Mesenchymal stem cell (in vitro differentiated cells and primary cell): ENCODE measurements around the gene TCF25.

Experiments
- DNase-seq: peaks from one replicate; pipeline ENCODE4 v3.0.0-alpha.2; 2013
- H2AFZ ChIP-seq: one replicate; pipeline ENCODE4 v1.6.1; 2013; ENCODE audit warnings: low read depth, mild to moderate bottlenecking, control low read depth, inconsistent platforms, low read length, moderate library complexity
- H2AK5ac ChIP-seq: 2 replicates; pipeline ENCODE4 v1.6.1; 2013; ENCODE audit warnings: low read length, moderate library complexity, mild to moderate bottlenecking, inconsistent platforms; ENCODE audit not compliant: severe bottlenecking
- H2BK120ac ChIP-seq: one replicate; pipeline ENCODE4 v1.6.1; 2013; ENCODE audit warnings: low read depth, mild to moderate bottlenecking, inconsistent platforms, low read length, moderate library complexity
- H2BK12ac ChIP-seq, 2 experiments: one replicate each; pipeline ENCODE4 v1.6.1; 2013; ENCODE audit warnings: inconsistent platforms in 2 of 2, low read length in 2 of 2, mild to moderate bottlenecking in 2 of 2, moderate library complexity in 2 of 2, control low read depth in 1 of 2
- H2BK15ac ChIP-seq: one replicate; pipeline ENCODE4 v1.6.1; 2013; ENCODE audit warnings: mild to moderate bottlenecking, low read depth, inconsistent platforms; ENCODE audit not compliant: poor library complexity, severe bottlenecking
- H2BK5ac ChIP-seq: 2 replicates; pipeline ENCODE4 v1.6.1; 2013; ENCODE audit warnings: low read depth, mild to moderate bottlenecking, low read length, control low read depth, inconsistent platforms; ENCODE audit not compliant: poor library complexity, severe bottlenecking
- H3K14ac ChIP-seq, 2 experiments: one replicate each; pipeline ENCODE4 v1.6.1; 2013; ENCODE audit warnings: inconsistent platforms in 2 of 2, low read length in 2 of 2, control low read depth in 1 of 2, mild to moderate bottlenecking in 1 of 2, moderate library complexity in 1 of 2
- H3K18ac ChIP-seq, 2 experiments: one replicate each; pipeline ENCODE4 v1.6.1; 2013; ENCODE audit warnings: inconsistent platforms in 2 of 2, low read length in 2 of 2, control low read depth in 1 of 2, low read depth in 1 of 2, mild to moderate bottlenecking in 1 of 2
- H3K23ac ChIP-seq, 2 experiments: one replicate each; pipeline ENCODE4 v1.6.1; 2013; ENCODE audit warnings: inconsistent platforms in 2 of 2, low read length in 2 of 2, mild to moderate bottlenecking in 2 of 2, moderate library complexity in 2 of 2, control low read depth in 1 of 2
- H3K27ac ChIP-seq: 2 replicates; pipeline ENCODE4 v1.5.1; 2013; ENCODE audit warnings: mild to moderate bottlenecking, moderate library complexity, low read length, control low read depth, inconsistent platforms; ENCODE audit not compliant: poor library complexity, severe bottlenecking
- H3K27me3 ChIP-seq, 2 experiments: 2 replicates each; pipeline versions ENCODE4 v1.6.1 to v1.7.0; 2013; ENCODE audit warnings: low read length in 2 of 2, mild to moderate bottlenecking in 2 of 2, moderate library complexity in 2 of 2, control low read depth in 1 of 2, inconsistent platforms in 1 of 2; ENCODE audit not compliant: control insufficient read depth in 1 of 2, insufficient read depth in 1 of 2
- H3K36me3 ChIP-seq, 2 experiments: 2 replicates each; pipeline versions ENCODE4 v1.6.1 to v1.7.0; 2013; ENCODE audit warnings: low read length in 2 of 2, control low read depth in 1 of 2, inconsistent platforms in 1 of 2, low read depth in 1 of 2, mild to moderate bottlenecking in 1 of 2; ENCODE audit not compliant: insufficient read depth in 2 of 2, control insufficient read depth in 1 of 2
- H3K4ac ChIP-seq, 2 experiments: one replicate each; pipeline ENCODE4 v1.6.1; 2013; ENCODE audit warnings: inconsistent platforms in 2 of 2, low read length in 2 of 2, mild to moderate bottlenecking in 2 of 2, moderate library complexity in 2 of 2, control low read depth in 1 of 2, low read depth in 1 of 2
- H3K4me1 ChIP-seq: 2 replicates; pipeline ENCODE4 v1.6.1; 2013; ENCODE audit warnings: low read depth, low read length, control low read depth; ENCODE audit not compliant: control insufficient read depth, insufficient read depth
- H3K4me2 ChIP-seq: 2 replicates; pipeline ENCODE4 v1.6.1; 2013; ENCODE audit warnings: low read length, mild to moderate bottlenecking, inconsistent platforms; ENCODE audit not compliant: poor library complexity, severe bottlenecking
- H3K4me3 ChIP-seq, 2 experiments: 2 replicates each; pipeline versions ENCODE4 v1.5.1 to v1.7.0; 2013; ENCODE audit warnings: low read length in 2 of 2, mild to moderate bottlenecking in 2 of 2, control low read depth in 1 of 2, low read depth in 1 of 2; ENCODE audit not compliant: insufficient read depth in 1 of 2
- H3K79me1 ChIP-seq: replicated peaks from 2 replicates; pipeline ENCODE4 v1.6.1; 2013; ENCODE audit warnings: mild to moderate bottlenecking, control low read depth, low read length, inconsistent platforms; ENCODE audit not compliant: poor library complexity, severe bottlenecking
- H3K9ac ChIP-seq: 2 replicates; pipeline ENCODE4 v1.7.0; 2013; ENCODE audit warnings: mild to moderate bottlenecking, low read length, moderate library complexity
- H3K9me3 ChIP-seq: 2 replicates; pipeline ENCODE4 v1.7.0; 2013; ENCODE audit warnings: mild to moderate bottlenecking, low read length; ENCODE audit not compliant: control insufficient read depth
- H4K8ac ChIP-seq: one replicate; pipeline ENCODE4 v1.6.1; 2013; ENCODE audit warnings: inconsistent platforms, mild to moderate bottlenecking, low read length, moderate library complexity
- H4K91ac ChIP-seq: one replicate; pipeline ENCODE4 v1.6.1; 2013; ENCODE audit warnings: mild to moderate bottlenecking, low read length, inconsistent platforms
- WGBS: methylation state at CpG from one replicate; pipeline ENCODE4 v1.1.7; 2013; ENCODE audit warnings: mixed read lengths; 5-methylcytosine and 5-hydroxymethylcytosine counted together

TCF25 gene

GRCh38 chr16:89847051-89847939 lies 26.1 kb upstream of the TCF25 start:
- DNase-seq: no peak
- peaks cover 19% of the 10 kb centered on the region for H3K4me1 ChIP-seq
- no peak overlapping the region for H2AFZ ChIP-seq
- no peaks in the 10 kb centered on the region for H3K27me3 ChIP-seq
- no peak overlapping the region for H4K91ac ChIP-seq
- H4K8ac ChIP-seq: no peak overlapping the region
- no peaks in the 10 kb centered on the region for H3K79me1 ChIP-seq
- H2BK15ac ChIP-seq: no peak overlapping the region
- H3K23ac ChIP-seq: no peak overlapping the region
- 83% methylated on average over 25 of the region's 26 CpGs for WGBS
- H3K4me3 ChIP-seq: no peak overlapping the region
- no peak overlapping the region for H3K18ac ChIP-seq
- H3K4me2 ChIP-seq: no peak overlapping the region
- no peak overlapping the region for H2BK5ac ChIP-seq
- no peak overlapping the region for H3K4ac ChIP-seq
- no peak overlapping the region for H3K14ac ChIP-seq
- peaks cover 0 to 5% of the 10 kb centered on the region in 2 experiments for H3K36me3 ChIP-seq
- H3K9ac ChIP-seq: no peak overlapping the region
- H2BK12ac ChIP-seq: no peak overlapping the region
- no peak overlapping the region for H2AK5ac ChIP-seq
- no peaks in the 10 kb centered on the region for H3K9me3 ChIP-seq
- no peak overlapping the region for H3K27ac ChIP-seq
- no peak overlapping the region for H2BK120ac ChIP-seq

GRCh38 chr16:89847940-89848297 lies 25.5 kb upstream of the TCF25 start:
- no peak overlapping the region for H4K91ac ChIP-seq
- H2AFZ ChIP-seq: no peak overlapping the region
- no peak overlapping the region for H3K23ac ChIP-seq
- peaks cover 0 to 5% of the 10 kb centered on the region in 2 experiments for H3K36me3 ChIP-seq
- no peak overlapping the region for H3K18ac ChIP-seq
- 86% methylated on average over 14 of the region's 14 CpGs for WGBS
- H3K4me1 ChIP-seq: peaks cover 15% of the 10 kb centered on the region
- no peak for DNase-seq
- H3K79me1 ChIP-seq: no peaks in the 10 kb centered on the region
- no peak overlapping the region for H2BK15ac ChIP-seq
- H2BK5ac ChIP-seq: no peak overlapping the region
- no peak overlapping the region for H3K4me3 ChIP-seq
- no peak overlapping the region for H2BK12ac ChIP-seq
- H4K8ac ChIP-seq: no peak overlapping the region
- no peak overlapping the region for H2AK5ac ChIP-seq
- no peak overlapping the region for H3K4ac ChIP-seq
- no peak overlapping the region for H3K4me2 ChIP-seq
- H3K27me3 ChIP-seq: peaks cover 0 to under 1% of the 10 kb centered on the region in 2 experiments
- no peaks in the 10 kb centered on the region for H3K9me3 ChIP-seq
- no peak overlapping the region for H3K9ac ChIP-seq
- no peak overlapping the region for H3K14ac ChIP-seq
- no peak overlapping the region for H2BK120ac ChIP-seq
- H3K27ac ChIP-seq: no peak overlapping the region

- Histone ChIP-seq H3K9ac (no peak overlapping the region), H3K4ac (no peak overlapping the region), H3K4me1 (peaks cover 10% of the 10 kb centered on the region), H3K4me3 (no peak overlapping the region), H2BK5ac (no peak overlapping the region), H3K18ac (no peak overlapping the region), H3K14ac (peak overlapping the region in 1 of 2 experiments; percentile 18), H4K8ac (no peak overlapping the region), H2BK120ac (no peak overlapping the region), H3K36me3 (peaks cover 0 to 5% of the 10 kb centered on the region in 2 experiments), H3K23ac (no peak overlapping the region), H3K79me1 (no peaks in the 10 kb centered on the region), H2AFZ (no peak overlapping the region), H2BK15ac (no peak overlapping the region), H2AK5ac (no peak overlapping the region), H3K27ac (no peak overlapping the region), H3K4me2 (no peak overlapping the region), H2BK12ac (no peak overlapping the region), H3K27me3 (peaks cover 0 to 7% of the 10 kb centered on the region in 2 experiments), H3K9me3 (no peaks in the 10 kb centered on the region), H4K91ac (no peak overlapping the region)
- no peak for DNase-seq
- 88% methylated on average over 11 of the region's 11 CpGs for WGBS
Measured at GRCh38 chr16:89848974-89849373, 24.4 kb upstream of the TCF25 start.

- no peak overlapping the region for H3K18ac ChIP-seq
- no peaks in the 10 kb centered on the region for H3K79me1 ChIP-seq
- no peak overlapping the region for H3K14ac ChIP-seq
- H3K23ac ChIP-seq: no peak overlapping the region
- H3K4me1 ChIP-seq: peaks cover 6% of the 10 kb centered on the region
- H2BK15ac ChIP-seq: no peak overlapping the region
- H3K9ac ChIP-seq: no peak overlapping the region
- no peak overlapping the region for H3K4me2 ChIP-seq
- H2AFZ ChIP-seq: no peak overlapping the region
- H2BK120ac ChIP-seq: no peak overlapping the region
- no peak for DNase-seq
- peaks cover 0 to 8% of the 10 kb centered on the region in 2 experiments for H3K36me3 ChIP-seq
- no peak overlapping the region for H3K4me3 ChIP-seq
- no peak overlapping the region for H4K91ac ChIP-seq
- H3K9me3 ChIP-seq: no peaks in the 10 kb centered on the region
- no peak overlapping the region for H2BK12ac ChIP-seq
- H3K27me3 ChIP-seq: peaks cover 0 to 7% of the 10 kb centered on the region in 2 experiments
- no peak overlapping the region for H2AK5ac ChIP-seq
- no peak overlapping the region for H3K4ac ChIP-seq
- 94% methylated on average over 21 of the region's 21 CpGs for WGBS
- H3K27ac ChIP-seq: no peak overlapping the region
- no peak overlapping the region for H2BK5ac ChIP-seq
- no peak overlapping the region for H4K8ac ChIP-seq
Measured at GRCh38 chr16:89853306-89853993, 19.9 kb upstream of the TCF25 start.
